ENCODE results near the gene PTCH1.

PTCH1 gene

DNA sequence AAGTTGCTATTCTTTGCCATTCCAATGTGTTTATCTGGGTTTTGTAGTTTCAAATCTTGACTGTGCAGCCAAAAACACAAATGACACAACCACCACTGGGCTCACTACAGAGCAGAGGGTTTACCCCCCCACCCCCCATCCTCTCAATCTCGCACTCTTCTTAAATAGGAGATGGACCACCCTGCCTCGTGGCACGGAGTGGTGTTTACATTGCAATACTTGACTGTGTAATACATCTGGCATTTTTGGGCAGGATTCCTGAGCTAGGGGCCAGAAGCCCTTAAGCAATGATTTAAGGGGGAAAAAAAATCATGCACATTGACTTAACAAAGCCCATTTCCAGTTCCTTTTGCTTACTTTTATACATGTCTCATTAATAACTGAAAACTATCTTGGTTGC lies 19.0 kb downstream of the PTCH1 start:
- DNase-seq: peak; percentile 25

DNA sequence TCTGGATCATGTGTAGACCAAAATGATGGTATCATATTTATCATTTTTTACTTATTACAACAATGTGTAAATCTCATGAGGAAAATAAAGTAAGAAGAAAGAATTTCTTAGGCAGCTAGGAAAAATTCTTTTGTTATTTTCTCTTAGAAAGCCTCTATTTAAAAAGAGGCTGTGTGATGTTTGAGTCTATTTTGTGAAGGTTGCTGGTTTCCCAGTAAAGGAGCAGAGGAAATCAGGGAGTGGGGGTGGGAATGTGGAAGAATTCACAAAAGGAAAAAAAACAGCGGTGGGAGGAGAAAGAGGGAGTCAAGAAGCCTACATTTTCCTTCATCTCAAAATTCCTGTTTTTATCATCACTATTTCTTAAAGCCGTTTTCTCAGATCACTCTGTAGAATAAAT lies 20.1 kb downstream of the PTCH1 start:
- DNase-seq: no peak

DNA sequence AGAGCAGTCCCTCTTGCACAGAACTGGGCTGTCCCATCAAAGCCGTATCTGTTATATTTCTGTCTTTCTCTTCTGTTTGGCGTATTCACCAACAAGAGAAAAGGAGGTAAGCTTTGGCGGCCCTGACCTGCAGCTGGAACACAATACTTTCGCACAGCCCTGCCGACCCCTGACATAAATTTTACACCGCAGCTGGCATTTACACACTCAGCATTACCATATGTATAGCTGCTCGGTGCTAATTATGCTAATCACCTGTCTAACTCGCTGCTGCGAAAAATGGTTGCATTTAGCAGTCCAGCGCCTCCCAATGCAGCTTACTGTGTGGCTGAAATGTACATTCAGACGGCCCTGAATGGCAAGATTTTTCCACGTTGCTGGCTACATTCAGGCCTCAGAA lies 20.8 kb downstream of the PTCH1 start:
- no peak for DNase-seq

DNA sequence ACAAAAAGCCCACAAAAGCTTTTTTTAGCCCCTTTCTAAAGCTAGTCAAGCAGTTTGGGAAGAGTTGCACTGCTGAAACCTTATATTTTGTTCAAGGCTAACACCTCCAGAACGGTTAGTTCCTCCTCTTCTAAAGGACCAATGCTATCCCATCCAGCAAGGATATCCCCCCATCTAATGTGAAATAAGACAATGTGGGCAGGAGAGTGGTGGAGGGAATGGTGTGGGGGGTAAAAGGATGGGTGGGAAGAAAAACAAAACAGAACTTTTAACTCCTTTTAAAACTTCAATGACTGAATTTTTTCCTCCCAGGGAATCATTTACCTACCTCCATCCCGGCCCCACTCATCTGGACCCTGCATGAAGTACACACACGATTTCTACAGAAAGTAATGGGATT lies 21.2 kb downstream of the PTCH1 start:
- no peak for DNase-seq

DNA sequence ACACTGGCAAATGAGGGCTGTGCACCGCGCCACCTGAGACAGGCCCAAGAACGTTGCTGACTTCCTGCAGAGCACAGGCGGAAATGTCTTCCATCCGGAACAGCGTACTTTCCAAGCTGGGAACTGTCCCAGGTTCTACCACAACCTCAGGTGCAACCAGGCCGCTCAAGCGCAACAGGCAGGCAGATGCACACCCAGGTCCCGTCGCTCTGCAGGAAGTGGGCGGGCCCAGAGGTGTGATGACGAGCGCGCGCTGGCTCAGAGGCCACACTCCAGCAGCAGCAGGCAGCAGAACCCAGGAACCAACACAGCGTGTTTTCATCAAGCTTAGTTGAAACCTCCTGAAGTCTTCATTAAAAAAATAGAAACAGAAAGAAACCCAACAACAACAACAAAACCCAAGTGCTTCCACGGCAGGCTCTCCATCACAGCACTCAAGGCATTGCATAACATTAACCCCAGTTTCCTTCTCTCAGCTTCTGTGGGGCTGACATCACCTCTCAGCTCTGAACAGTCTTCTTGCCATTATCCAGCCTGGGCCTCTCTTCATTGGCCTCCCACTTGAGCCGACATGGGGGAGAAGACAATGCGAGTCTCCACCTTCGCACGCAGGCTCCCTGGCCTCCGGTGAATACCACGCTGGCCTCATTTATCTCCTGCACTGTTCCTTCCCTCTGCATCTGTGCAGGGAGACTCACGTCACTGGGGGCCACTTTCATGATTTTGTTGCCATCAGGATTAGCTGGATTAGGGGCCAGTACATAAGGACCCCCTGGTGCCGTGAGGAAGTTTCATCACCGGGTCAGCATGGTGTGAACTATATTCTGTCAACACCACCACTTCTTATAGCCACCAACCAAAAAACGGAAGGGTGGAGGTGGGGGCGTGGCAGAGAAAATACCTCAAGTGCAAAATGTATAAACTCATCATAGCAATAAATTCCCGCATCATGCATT lies 22.1 kb downstream of the PTCH1 start:
- no peak for DNase-seq

DNA sequence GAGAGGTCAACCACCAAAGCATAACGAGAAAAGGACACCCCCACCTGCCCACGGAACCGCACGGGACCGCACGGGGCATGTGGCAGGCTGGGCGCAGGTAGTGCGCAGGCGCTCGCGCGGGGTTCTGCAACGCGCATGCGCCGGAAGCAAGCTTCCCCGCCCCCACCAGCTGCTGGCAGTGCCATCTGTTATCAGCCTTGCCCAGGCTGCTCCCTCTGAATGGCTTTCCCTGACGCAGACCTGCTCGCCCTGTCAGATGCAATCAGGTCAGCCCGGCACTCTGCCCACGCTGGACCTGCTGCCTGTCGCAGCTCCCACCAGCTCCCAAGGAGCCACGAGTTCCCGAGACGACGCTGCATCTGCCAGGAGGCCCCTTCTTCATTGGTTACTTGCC lies 22.8 kb downstream of the PTCH1 start:
- DNase-seq: no peak

DNA sequence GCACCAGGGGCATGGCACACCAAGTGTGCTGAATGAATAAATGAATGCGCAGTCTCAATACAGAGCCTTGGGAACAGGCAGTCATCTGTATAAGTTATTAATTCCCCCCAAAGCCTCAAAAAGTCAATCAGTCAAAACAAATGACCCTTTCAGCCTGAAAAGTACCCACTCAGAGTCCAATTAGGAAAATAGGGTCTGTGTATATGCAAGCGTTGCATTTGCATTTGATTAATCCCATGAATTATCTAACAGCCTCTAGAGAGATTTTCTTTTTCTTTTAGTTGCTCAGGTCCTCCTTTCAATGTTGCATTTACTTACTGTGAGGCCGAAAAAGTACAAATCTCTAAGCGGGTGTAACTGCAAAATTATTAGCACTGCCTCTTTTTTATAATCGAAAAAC lies 23.4 kb downstream of the PTCH1 start:
- no peak for DNase-seq

DNA sequence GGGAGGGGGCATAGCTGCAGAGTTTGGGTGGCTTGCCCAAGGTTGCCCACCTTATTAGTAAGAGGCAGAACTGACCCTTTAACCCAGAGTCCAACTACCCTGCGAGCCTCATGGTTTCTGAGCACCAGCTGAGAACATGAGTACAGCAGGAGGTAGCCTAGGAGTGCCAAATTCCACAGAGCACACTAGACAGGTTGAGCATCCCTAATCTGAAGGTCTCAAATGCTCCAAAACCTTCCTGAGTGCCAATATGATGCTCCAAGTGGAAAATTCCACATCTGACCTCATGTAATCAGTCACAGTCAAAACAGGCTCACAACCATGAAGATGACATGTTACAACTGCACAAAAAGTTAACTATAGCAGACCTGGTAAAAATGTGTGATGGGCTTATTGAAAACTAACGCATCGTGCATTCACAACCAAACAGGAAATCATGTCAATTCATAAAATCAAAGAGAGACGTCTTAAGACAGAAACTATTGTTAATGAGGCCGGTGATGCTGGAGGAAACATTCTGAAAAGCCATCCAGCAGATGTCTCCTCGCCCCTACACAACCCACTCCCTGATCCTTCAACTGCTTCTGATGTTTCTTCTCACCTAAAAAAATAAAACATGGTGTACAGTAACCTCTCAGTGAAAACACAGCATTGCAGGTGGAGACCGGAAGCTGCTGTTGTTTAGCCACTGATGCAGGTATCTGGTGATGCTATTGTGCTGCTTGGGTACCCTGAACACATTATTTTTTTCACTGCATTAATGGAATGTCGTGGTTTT lies 25.0 kb downstream of the PTCH1 start:
- DNase-seq: no peak

DNA sequence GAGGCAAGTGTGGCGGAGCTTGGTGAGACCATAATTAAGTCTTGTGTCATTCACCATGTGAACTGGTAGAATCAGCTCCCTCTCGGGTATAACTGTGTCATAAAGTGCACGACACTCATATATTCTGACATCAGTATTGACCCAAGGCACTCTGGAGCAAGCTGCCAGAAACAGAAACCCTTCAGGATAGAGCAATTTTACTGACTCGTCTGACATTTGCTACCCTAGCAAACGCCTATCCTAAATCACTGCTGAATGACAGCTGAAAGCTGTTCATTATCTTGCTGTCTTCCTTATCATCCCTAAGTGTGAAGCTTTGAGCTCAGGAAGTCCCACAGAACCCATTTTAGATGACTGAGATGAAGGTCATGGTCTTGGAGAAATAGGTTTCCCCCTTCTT lies 27.8 kb downstream of the PTCH1 start:
- no peak for DNase-seq

DNA sequence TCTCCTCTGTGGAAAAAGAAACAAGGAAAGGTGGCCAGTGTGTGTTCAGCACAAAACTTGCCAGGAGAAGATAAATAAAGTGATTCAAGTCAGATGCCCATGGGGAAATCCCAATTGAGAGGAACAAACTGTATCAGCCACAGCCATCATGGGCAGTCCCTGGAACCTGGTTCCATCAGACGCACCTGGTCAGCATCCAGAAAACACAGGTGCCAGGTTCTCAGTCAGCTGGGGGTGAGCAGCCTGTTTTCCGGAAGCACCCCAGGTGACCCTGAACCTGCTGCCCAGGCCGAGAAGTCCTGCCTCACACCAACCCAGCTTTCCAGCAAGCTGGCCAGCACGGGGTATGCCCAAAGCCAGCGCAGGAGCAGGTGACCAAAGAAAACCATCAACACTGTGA lies 30.5 kb downstream of the PTCH1 start:
- no peak for DNase-seq

DNA sequence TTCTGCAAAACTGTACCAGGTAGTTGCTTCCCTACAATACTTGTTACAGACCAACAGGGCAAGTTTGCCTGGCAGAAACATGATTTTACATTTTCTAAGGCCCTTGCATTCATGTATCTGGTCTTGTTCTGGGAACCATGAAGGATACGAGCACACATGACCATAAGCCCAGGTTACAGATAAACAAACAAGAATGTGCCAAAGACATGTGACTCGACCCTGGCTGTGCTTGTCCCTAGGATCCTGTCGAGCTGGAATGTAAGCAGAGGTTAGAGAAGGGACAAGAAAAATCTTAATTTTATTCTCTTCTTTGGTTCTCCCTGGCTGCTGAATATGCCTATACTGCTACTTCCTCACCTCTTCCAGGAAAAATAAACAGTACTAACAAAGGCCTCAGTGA lies 32.5 kb downstream of the PTCH1 start:
- no peak for DNase-seq

DNA sequence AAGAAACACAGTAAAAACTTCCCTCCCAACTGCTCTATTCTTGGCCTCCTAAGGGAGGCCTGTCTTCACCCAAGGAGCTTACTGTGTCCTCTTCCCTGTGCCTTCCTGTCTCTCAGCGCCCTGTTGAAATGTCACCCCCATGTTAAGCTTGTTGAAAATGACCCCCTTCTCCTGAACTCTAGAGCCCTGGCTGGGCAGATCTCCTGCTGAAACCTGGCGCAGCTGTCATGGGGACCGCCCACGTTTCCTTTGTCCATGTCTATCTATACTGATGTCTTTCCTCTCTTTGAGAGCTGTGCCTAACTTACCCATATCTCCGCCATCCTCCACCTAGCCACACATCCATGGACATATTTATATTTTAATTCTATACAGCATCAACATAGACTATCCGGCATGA lies 33.3 kb downstream of the PTCH1 start:
- DNase-seq: no peak

DNA sequence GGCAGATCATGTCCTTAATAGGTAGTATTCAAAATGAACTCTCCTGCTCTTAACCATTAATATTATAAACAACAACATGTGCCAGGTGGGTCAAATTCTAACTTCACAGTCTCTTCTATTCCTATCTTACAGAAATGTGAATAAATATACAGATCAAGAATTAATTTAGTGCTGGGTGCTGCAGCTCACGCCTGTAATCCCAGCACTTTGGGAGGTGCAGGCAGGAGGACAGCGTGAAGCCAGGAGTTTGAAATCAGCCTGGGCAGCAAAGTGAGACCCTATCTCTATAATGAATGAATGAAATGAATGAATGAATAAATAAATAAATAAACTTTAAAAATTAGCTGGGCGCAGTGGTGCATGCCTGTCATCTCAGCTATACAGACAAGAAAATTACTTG lies 34.1 kb downstream of the PTCH1 start:
- no peak for DNase-seq

DNA sequence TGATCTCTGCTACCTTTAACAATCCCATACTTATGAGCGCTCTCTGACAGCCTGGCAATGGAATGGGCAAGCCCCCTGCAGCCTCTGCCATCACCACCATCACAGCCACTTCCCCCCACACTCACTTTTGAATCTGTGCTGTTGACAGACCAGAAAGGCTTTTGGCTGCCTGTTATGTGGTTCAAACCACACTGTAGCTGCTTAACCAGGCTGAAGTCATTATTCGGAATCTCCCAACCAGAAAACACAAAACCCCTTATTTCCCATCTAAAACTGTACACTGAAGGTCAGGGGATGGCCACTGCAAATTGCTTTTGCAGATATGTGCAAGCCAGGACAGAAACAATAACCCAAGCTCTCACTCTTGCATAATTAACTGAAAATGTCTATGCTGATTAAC lies 35.8 kb downstream of the PTCH1 start:
- DNase-seq: no peak

DNA sequence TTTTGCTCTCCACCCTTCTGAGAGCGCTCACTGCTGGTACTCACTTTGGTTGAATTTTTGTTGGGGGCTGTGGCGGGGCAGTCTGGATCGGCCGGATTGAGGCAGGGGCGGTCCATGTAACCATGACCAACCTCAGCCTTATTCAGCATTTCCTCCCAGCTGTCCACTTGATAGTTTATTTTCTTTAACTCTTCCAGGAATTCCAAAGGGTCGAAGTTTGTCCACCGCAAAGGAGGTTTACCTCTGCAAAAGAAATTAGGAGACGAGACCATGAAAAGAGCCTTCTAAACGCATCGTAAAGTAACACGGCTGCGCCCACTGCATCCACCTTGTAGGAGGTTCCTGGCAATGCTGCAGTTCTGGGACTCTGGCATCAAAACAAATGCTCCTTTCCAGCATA lies 36.4 kb downstream of the PTCH1 start:
- DNase-seq: no peak

DNA sequence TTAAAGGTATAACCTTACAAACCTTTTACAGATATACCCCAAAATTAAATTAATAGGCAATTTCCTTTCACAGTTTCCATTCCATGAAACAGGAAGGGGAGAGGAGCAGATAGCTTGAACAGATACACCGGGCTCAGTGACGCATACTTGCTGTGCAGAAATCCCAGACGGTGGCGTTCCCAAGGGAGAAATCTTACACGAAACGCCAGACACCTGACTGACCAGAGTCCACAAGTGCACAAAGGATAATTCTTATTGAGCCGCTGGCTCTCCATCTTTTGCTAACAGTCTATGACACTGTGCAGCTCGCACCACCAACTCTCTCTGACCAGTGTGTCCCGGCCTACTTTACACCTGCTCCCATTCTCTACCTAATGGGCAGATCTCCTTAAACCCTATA lies 37.4 kb downstream of the PTCH1 start:
- no peak for DNase-seq

DNA sequence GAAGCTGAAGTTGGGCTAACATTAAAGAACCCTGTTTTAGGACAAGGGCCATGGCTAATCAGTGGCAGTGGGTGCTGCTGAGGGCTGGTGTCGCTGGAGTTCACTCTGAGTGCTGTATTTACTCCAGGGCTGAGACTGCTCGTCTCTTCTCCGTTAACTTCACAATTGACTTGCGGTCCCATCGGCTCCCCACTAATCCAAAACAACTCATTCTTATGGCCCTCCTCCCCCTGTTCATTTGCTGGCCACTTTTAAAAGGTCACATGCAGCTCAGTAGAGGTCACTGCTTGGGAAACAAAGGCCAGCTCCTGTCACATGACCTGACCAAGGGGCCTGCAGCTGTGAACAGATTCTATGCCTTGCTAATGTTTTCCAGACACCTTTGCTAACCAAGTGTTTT lies 38.4 kb downstream of the PTCH1 start:
- no peak for DNase-seq

DNA sequence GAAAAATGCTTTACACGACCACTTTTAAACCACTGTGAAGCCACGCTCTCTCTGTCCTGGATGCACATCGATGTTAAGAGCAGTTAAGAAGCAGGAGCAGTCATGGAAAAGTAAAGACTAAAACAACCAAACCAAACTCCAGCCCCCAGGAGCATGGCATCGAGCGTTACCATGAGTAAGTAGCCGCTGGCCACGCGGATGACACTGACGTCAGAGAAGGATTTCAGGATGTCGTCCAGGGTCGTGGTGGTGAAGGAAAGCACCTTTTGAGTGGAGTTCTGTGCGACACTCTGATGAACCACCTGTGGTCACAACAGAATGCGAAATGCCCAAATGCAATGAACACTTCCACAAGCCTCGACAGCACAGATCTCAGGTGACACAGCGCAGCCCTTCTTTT lies 38.9 kb downstream of the PTCH1 start:
- no peak for DNase-seq

DNA sequence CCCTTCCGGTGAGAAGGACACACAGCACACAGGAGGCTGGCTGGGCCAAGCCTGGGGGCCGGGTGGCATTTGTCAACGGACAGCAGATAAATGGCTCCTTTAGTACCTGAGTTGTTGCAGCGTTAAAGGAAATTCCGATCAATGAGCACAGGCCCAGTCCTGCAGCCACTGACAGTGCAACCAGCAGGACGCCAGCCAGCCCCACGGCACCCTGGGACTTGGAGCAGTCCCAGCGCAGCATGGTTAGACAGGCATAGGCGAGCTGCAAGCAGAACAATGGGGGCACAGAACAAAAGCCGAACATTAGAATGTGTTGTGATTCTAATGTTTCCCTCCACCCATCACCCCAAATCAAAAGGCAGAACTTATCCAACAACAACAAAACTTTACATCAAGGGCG lies 39.3 kb downstream of the PTCH1 start:
- DNase-seq: no peak

DNA sequence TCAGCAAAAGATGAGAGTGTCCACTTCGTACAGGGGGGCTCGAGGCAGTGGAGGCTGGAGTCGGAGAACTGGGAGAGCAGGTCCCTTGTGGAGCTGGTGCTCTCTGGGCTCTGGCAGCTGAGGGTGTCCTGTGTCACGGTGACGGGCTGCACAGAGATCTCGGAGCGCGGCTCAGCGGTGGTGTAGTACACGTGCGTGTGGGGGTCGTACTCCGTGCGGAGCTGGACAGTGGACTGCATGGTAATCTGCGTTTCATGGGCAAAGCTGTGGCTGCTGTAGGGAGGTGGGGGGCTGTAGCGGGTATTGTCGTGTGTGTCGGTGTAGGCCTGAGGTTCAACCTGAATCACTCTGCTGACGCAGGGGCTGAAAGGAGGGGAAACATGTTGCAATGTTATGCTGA lies 48.0 kb downstream of the PTCH1 start:
- DNase-seq: no peak

DNA sequence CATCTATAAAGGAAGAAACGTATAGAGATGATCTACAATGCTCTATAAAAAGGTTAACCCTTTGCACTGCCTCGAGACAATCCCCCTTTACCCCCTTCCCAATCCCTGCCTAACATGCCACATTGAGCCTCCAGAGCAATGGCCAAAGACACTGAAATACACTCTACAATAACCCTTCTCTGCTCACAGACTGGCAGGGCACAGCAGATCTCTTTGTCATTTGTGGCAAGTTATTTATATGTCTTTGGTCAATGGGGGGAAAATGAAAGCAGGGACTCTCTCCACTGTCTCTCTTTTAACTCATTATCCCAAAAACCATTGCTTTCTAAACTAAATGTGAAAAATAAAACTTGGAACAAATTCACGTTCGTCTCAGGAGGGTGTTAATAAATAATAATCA lies 51.7 kb downstream of the PTCH1 start:
- DNase-seq: no peak

DNA sequence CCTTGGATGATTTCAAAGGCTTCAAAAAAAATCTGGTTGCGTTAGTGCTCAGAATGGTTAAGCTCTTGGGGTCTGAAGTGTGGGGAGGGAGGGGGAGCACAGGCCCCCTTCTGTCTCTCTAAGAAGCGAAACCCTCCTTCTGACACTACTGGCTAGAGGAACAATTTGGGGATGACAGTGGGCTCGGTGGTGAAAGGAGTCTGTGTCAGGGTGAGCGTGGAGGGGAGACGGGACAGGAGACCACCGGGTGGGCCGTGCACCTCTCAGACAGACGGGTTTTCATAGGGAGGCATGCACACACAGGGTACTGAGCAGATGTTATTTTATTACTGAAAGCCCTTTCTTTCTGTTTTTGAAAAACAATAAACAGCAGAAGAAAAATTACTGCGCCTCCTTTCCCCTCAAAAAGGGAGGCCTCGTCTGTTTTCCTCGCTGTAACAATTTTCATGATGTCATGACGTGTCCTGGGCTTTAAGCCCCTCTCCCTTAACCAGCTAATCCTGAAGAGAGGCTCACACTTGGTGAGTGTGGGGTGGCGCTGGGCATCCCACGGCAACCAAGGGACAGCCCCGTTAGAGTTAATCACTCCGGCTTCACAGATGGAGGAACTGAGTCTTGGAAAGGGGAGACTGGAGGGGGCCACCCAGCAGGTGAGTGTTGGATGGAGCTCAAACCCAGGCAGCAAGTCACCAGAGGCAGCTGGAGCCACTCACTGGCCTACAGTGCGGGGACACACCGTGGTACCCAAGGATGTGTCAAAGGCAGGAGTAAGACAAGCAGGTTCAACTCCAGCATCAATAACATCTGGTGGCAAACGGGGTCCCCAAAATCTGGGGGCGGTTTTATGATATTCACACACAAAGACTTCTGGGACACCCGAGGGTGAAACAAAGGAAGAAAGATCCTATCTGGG lies 53.4 kb downstream of the PTCH1 start:
- no peak for DNase-seq

Data from HCEC 1CT (cell line).